AG04449 (cell line): ENCODE data around the gene GJB1.
"Not testable (repeated sequence)": the region's sequence is repeated elsewhere in the genome, so short reads cannot be mapped to it uniquely, and the experiment has no call there.

Source experiments
- CTCF ChIA-PET: fragments of 350-600 bp; formaldehyde crosslinking; extraction: SDS; loops from one replicate; lab custom pipeline; 2021; ENCODE audit warnings: antibody characterized with exemption; lab: Yijun Ruan, JAX
- POLR2A ChIA-PET: fragments of 400-600, 350-600 bp; formaldehyde crosslinking; extraction: SDS; loops from one replicate; lab custom pipeline; 2020; ENCODE audit warnings: antibody characterized with exemption, inconsistent platforms; lab: Yijun Ruan, JAX
- DNase-seq: peaks from one replicate; pipeline ENCODE4 v3.0.0-alpha.2; 2010; ENCODE audit warnings: low read depth, low spot score
- H3K4me3 ChIP-seq: 2 replicates; pipeline ENCODE4 v1.5.1; 2011; ENCODE audit warnings: low read depth, mild to moderate bottlenecking, control low read depth, low read length
- CTCF ChIP-seq: IDR thresholded peaks from one replicate; pipeline ENCODE4 v1.5.1; 2011; ENCODE audit warnings: mild to moderate bottlenecking, moderate library complexity, low read length, control low read depth, inconsistent platforms; ENCODE audit not compliant: insufficient read depth; ENCODE audit errors: missing control alignments

GJB1 gene

GRCh38 chrX:71254092-71254963 is 31.3 kb downstream of the GJB1 start, which contains the start of gene ZMYM3:
TSS of gene ZMYM3 (minus strand) at chrX:71254140. CDS start at chrX:71253255, 885 bp downstream.
- no peak for TF ChIP-seq CTCF
- POLR2A ChIA-PET, result interaction anchor here (0.6 to 1.1 kb wide), 5 partner anchors 10 to 114 kb away, joined by 3 to 5 read pairs (median 3); partner anchors contain the start of gene TAF1
- no peak for DNase-seq
- peak within 1 kb of the TSS; percentile 74 for H3K4me3 ChIP-seq
- CTCF ChIA-PET, result interaction anchor here (0.9 to 1.7 kb wide), 2 partner anchors 26 to 29 kb away, joined by 3 to 5 read pairs; partner anchors contain the start of gene NONO

- no peak for TF ChIP-seq CTCF
- POLR2A ChIA-PET, result no interaction called here
- CTCF ChIA-PET, result no interaction called here
- no peak overlapping the region for H3K4me3 ChIP-seq
- DNase-seq, result no peak
These were observed 33.0 kb downstream of the GJB1 start for GRCh38 chrX:71256051-71256450.

DNA sequence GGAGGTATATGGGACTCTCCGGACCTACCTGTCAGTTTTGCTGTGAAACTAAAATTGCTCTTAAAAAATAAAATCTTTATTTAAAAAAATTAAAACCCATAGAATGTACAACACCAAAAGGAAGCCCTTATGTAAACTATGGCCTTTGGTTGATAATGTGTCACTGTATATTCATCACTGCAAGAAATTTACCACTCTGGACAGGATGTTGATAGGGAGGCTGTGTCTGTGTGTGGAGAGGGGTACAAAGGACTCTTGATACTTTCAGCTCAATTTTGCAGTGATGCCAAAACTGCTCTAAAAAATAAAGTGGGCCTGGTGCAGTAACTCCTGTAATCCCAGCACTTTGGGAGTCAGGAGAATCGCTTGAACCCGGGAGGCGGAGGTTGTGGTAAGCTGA is 33.8 kb downstream of the GJB1 start:
- no peak for TF ChIP-seq CTCF
- H3K4me3 ChIP-seq, result no peak overlapping the region
- POLR2A ChIA-PET, result no interaction called here
- CTCF ChIA-PET, result no interaction called here
- no peak for DNase-seq

- CTCF ChIA-PET, H3K4me3 ChIP-seq, DNase-seq, POLR2A ChIA-PET: not testable (repeated sequence)
These were observed 45.6 kb downstream of the GJB1 start for GRCh38 chrX:71268624-71269023.

DNA sequence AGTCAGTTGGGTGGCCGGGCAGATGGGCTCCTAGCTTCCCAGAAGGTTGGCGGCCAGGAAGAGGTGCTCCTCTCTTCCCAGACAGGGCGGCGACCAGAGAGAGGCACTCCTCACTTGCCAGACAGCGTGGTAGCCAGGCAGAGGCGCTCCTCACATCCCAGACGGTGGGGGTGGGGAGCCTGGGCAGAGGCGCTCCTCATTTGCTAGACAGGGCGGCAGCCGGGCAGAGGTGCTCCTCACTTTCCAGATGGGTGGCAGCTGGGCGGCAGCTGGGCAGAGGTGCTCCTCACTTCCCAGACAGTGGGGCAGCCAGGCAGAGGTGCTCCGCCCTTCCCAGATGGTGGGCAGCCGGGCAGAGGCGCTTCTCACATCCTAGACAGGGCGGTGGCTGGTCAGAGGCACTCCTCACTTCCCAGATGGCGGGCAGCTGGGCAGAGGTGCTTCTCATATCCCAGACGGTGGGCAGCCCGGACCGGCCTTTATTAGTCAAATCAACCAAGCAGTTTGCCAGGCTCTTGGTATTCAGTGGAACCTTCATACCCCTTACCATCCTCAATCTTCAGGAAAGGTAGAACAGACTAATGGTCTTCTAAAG is 46.9 kb downstream of the GJB1 start:
- ChIA-PET CTCF (no interaction called here), POLR2A (no interaction called here)
- no peak overlapping the region for H3K4me3 ChIP-seq
- no peak for DNase-seq
- no peak for TF ChIP-seq CTCF

- POLR2A ChIA-PET, DNase-seq, H3K4me3 ChIP-seq, CTCF ChIA-PET: not testable (repeated sequence)
These were observed 49.3 kb downstream of the GJB1 start for GRCh38 chrX:71272313-71272712.
